GM08714 (cell line): ENCODE results near the gene SLC2A4.
A peak's percentile ranks its signal among the peaks of the same experiment; 100 is the strongest.
"Not testable (repeated sequence)": the region's sequence is repeated elsewhere in the genome, so short reads cannot be mapped to it uniquely, and the experiment has no call there.

Source experiments
- H3K4me3 ChIP-seq: fragments of 200-500 bp; sonication (Bioruptor generic); 2 replicates; pipeline ENCODE4 v1.5.1; 2014; ENCODE audit warnings: mild to moderate bottlenecking, low read length, inconsistent platforms
- ZNF274 ChIP-seq: IDR thresholded peaks from 2 replicates; pipeline ENCODE4 v1.6.1; 2012; ENCODE audit warnings: mild to moderate bottlenecking, low read depth, low read length

SLC2A4 gene

DNA sequence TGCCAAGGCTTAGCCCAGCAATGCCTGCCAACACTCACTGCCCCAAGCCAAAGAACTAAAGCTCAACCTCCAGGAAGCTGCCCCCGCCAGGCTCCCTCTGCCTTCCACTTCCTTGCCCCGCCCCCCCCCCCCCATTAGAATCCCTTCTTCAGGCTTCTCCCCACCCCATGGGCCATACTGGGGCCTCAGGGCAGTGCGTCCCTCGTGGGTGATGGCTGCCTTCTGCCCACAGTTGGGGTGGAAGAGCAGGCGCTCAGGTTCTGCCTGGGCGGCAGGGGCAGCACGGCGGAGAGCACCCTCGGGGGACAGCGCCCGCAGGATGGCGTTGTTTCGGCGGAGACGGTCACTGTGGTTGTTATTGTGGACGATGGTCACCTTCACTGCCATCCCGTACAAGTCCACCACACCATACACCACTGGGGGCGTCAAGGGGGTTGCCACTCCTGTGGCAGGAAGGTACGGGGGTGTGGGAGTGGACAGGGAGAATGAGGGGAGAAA is 43.6 kb downstream of the SLC2A4 start:
- TF ChIP-seq ZNF274 = no peak
- H3K4me3 ChIP-seq = no peak overlapping the region

DNA sequence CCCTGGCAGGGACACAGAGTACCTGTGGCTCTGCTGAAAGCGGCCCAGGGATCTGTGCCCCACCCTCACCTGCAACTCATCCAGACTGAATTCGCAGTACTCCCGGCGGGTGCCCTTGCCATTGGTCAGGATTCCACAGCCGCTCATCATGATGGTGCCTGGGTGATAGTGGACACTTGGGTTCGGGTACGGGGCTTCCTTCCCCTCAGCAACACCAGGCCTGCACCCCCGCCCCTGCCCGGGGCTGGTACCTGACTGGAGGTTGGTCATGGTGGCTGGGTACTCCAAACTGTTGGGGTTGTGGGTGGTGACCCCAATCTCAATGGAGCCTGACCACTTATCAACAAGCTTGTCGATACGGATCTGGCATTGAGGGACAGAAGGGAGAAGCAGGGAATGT is 44.7 kb downstream of the SLC2A4 start:
- TF ChIP-seq ZNF274 = no peak
- H3K4me3 ChIP-seq = no peak overlapping the region

DNA sequence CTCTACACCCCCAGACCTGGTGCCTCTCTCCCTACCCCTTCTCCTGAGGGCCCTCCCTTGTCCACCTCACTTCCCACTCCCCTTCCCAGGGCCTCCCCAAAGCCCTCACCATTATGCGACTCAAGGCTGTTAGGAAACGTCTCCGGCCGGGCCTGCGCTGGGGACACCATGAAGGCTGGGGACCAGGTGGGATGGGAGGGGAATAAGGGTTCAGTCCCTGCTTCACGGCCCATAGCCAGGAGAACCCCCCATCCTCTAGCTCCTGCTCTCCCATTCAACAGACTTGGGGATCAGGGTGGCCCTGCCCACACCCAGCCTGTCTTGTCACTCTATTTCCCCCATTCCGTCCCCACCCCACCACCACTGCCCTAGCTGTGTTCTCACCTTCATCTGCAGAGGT is 45.5 kb downstream of the SLC2A4 start:
- TF ChIP-seq ZNF274 = no peak
- H3K4me3 ChIP-seq = no peak overlapping the region

DNA sequence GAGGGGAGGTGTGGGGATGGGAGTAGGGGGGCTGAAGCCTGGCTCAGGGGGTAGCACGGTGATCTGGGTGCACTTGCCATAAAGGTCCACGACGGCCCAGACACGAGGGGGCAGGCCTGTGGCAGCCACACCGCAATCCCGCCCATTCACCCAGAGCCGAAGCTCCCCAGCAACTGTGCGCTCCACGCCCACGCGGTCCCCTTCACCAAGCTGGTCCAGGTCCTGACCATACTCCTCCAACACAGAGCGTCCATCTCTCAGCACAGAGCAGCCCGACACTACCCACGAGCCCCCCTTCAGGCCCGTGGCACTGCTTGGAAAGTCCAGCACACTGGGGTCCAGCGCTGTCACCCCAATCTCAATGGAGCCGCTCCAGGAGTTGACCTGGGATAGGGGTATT is 46.0 kb downstream of the SLC2A4 start:
- H3K4me3 ChIP-seq = no peak overlapping the region
- TF ChIP-seq ZNF274 = no peak

DNA sequence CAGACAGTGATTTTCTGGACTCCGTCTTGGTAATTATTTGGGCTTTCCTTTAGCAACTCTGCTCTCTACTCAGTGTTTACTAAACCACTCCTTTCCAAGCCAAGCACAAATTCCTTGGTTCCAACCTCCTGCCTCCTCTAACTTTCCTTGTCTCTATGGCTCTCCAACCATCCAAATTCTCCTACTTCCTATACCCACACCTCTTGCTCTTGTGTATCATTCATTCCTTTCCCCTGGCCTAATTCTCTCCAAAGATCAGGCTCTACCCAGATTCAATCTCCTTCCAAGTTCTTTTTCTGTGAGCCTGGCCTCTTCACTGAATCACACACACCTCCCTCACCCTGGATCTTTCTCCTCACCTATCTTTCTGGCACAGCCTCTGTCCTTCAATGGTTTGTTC is 46.5 kb downstream of the SLC2A4 start:
- no peak for TF ChIP-seq ZNF274
- peak overlapping the region; percentile 77; the same call in 1 of the 2 replicates for H3K4me3 ChIP-seq

DNA sequence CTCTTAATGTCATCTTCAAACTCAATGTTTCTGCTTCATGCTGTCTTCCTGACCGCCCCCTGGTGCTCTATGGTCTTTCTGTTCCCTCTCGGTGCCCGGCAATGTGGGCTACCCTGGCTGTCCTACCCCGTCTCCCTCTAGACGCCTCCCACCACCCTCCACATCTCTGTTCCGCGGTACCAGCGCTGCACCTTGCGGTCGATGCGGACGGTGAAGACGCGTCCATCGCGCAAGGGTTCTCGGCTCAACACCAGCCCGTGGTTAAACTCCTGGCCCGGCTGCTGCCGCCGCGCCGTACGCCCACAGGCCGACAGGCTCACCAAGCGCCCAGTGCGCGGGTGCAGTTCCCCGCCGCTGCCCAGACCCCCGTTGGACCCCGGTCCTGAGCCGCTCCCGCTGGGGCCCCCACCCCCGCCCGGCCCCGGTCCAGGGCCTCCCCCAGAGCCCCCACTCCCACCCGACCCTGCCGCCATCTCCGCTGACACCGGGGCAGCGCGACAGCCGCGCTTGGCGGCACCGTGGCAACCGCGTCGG is 47.4 kb downstream of the SLC2A4 start, which contains the start of gene NEURL4:
Gene NEURL4, minus strand, starts transcription at position 496 of the 534 bp plus-strand sequence. Its CDS starts 23 bp downstream, at position 473.
- peak within 1 kb of the TSS; percentile 77 for H3K4me3 ChIP-seq
- no peak for TF ChIP-seq ZNF274

DNA sequence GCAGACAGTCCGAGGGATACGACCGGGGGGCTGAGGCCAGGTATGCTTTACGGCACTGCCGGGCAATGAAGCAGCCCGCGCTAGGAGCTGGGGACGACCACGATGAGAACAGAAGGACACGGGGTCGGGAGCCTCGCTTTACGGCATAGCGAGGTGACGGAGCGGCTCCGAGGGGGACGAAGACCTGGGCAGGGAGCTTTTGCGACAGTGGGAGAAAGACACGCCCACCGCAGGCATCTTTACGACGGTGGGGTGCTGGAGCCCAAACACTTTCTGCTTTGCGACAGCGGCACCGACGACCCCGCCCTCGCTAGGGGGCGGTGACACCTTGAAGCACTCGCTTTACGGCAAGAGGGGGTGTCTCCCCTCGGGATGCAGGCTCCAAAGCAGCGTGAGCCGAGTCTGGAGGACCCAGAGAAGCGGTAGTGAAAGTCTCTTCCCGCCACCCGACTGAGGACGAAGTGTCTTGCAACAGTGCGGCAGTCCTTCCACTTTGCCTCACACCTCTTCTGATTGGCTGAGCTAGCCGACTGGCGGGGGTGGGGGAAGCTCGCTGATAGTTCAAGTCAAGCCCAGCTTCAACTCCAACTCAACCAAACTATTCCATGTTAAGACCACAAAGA is 48.0 kb downstream of the SLC2A4 start:
- no peak for TF ChIP-seq ZNF274
- peak overlapping the region; percentile 77 for H3K4me3 ChIP-seq

DNA sequence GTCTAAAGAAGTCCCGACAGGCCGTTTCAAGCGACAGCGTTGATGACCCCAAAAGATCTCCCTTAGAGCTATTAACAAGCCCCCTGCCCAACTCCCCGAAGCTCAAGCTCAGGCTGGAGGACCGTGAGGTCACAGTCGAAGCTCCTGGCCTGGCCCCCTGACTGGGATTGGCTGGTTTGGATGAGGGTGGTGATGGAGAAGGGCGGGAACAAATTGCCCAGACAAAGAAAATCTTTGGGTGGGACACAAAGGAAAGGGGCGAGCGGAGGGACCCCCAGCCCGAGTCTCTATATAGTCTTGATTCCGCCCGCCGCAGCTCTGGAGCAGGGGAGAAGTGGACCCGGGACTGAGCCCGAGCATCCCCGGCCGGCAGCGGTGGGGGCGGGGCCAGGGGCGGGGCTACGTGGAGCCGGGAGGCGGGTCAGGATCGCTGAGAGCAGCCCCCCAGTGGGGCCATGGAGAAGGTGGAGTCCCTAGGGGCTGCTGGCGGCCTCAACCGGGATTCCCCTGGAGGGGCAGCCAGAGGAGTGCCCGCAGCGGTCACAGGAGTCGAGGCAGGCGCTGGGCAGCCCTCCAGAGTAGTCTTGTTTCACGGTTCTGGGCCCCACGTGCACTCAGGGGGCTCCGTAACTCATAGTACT is 48.6 kb downstream of the SLC2A4 start:
- no peak for TF ChIP-seq ZNF274
- H3K4me3 ChIP-seq = peak overlapping the region; percentile 77

DNA sequence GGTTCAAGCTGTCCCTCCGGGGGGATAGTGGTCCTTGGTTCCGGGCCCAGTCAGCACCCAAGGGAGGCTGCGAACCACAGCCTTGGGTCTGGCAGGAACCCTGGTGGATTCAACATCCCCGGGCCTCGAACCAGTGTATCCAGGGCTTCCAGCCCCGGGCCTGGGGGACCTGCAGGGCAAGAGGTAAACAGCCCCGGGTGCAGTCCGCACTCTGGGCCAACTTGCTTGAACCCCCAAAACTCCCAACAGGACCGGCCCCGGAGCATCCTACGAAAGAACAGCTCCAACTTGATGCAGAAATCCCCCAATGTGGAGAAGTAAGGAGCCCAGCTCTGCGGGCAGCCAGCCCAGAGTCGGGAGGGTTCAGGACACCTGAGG is 49.1 kb downstream of the SLC2A4 start:
- peak overlapping the region; percentile 77; the same call in 1 of the 2 replicates for H3K4me3 ChIP-seq
- no peak for TF ChIP-seq ZNF274

DNA sequence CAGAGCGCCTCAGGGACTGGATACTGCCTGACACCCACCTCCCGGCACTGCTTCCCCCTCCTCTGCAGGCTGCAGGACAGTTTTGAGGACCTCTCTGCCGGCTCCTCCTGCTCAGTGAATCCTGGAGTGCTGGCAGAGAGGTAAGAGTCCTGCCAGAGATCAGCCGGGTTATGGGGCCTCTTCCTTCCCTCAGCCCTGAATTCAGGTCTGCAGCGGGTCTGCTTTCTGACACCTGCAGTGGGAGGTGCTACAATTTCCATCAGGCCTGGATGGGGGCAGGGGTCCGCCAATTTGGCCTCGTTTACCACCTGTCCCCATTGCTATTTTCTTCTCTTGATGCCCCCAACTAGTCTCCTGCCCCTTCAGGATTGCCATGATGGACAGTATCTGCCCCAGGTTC is 50.6 kb downstream of the SLC2A4 start:
- TF ChIP-seq ZNF274 = no peak
- H3K4me3 ChIP-seq = no peak overlapping the region; the same call in 1 of the 2 replicates

DNA sequence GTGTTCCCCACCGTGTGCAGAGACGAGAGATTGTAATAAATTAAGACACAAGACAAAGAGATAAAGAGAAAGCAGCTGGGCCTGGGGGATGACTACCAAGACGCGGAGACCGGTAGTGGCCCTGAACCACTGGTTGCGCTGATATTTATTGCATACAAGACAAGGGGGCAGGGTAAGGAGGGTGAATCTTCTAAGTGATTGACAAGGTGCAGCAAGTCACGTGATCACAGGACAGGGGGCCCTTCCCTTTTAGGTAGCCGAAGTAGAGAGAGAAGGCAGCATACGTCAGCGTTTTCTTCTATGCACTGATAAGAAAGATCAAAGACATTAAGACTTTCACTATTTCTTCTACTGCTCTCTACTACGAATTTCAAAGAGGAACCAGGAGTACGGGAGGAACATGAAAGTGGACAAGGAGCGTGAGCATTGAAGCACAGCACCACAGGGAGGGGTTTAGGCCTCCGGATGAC is 51.1 kb downstream of the SLC2A4 start:
- H3K4me3 ChIP-seq = not testable (repeated sequence)

DNA sequence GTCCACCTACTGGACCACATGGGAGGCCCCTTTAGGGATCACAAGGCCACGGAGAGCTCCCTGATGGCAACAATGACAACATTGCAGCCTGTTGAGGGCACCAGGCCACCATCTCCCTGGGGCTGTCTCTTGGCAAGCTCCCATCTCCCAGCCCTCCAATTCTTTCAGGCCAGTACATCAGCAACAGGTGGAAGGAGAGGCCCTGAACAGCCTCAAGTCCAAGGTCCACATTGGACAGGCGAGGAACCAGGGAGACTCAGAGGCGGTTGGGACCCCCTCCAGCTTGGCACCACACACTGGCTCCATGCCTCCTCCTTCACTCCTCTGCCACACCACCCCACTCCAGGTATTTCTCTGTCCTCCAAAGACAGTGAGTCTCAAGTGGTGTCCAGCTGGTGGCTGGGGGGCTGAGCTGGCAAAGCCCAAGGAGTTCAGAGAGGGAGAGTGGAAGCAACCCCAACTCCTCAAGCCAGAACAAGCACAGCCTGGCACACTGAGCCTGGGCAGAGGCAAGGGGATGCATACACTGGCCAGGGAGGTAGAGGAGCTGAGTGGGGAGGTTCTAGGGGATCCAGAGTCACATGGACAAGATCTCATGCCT is 53.5 kb downstream of the SLC2A4 start:
- H3K4me3 ChIP-seq = no peak overlapping the region
- TF ChIP-seq ZNF274 = no peak

DNA sequence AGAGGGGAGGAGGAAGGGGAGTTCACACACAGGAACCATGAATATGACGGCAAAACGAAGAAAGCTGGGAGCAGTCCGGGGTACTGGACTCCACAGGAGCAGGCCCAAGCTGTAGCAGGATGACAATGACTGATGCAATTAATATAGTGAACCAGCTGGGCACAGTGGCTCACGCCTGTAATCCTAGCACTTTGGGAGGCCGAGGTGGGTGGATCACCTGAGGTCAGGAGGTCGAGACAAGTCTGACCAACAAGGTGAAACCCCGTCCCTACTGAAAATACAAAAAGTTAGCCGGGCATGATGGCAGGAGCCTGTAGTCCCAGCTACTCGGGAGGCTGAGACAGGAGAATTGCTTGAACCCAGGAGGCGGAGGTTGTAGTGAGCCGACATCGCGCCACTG is 54.2 kb downstream of the SLC2A4 start:
- H3K4me3 ChIP-seq = peak overlapping the region; percentile 76; the same call in 1 of the 2 replicates

DNA sequence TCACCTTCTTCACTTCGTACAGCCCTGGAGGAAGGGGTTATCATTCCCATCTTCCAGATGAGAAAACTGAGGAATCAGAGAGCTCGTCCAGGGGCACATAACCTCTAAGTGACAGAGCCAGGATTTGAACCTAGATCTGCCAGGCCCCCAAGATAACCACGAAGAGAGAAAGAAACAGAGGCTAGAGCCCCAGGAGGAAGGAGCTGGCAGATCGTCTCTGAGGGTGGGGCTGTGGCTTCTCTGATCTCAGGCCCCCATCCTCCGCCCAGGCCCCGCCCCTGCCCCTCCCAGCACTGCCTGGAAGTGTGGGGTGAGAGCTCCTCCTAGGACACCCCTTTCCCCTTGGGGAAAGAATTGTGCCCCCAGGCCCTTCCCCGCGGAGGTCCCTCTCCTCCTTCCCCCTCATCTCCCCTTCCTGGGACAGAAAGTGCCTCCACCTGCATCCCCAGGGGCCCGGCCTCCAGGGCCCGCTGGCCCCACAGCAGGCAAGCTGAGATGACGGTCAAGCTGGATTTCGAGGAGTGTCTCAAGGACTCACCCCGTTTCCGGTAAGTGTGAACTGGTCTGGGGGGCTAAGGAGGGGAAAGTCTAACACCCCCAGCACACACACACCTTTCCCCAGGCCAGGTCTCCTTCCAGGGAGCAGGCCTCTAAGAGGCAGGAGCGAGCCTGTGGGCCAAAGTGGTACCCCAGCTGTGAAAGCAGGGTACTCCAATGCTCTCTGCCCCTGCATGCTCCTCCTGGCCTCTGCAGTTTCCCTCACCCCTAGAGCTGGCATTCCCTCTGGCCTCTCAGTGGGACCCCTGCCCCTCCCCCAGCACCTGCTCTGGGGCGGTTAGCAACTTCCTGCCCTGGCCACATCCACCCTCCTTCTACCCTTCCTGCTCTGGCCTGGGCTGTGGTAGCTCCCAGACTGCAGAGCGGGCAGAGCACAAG is 55.0 kb downstream of the SLC2A4 start, which contains the start of gene ACAP1:
Gene ACAP1, plus strand, starts transcription at position 290 of the 936 bp plus-strand sequence. Its CDS starts 206 bp downstream, at position 496.
- TF ChIP-seq ZNF274 = no peak
- H3K4me3 ChIP-seq = peak within 1 kb of the TSS; percentile 76

DNA sequence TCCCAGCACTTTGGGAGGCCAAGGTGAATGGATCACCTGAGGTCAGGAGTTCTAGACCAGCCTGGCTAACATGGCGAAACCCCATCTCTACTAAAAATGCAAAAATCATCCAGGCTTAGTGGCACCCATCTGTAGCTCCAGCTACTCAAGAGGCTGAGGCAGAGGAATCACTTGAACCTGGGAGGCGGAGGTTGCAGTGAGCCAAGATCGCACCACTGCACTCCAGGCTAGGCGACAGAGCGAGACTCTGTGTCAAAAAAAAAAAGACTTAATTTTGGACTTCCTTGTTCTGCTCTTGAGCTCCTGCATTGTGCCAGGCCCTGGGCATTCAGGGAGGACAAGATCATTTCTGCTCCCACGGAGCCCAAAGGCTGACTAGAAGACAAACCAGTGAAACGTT is 56.1 kb downstream of the SLC2A4 start:
- H3K4me3 ChIP-seq = peak overlapping the region; percentile 76
